GM18909 (cell line): ENCODE results near the gene IL1RAP.
"Not testable (repeated sequence)": the region's sequence is repeated elsewhere in the genome, so short reads cannot be mapped to it uniquely, and the experiment has no call there.

Experiments
- ATAC-seq: cut with Tn5 transposase; IDR thresholded peaks from one replicate; pipeline ENCODE4 v1.9.1; 2021; ENCODE audit warnings: mild to moderate bottlenecking; ENCODE audit not compliant: unreplicated experiment, poor library complexity

Gene IL1RAP, protein sequence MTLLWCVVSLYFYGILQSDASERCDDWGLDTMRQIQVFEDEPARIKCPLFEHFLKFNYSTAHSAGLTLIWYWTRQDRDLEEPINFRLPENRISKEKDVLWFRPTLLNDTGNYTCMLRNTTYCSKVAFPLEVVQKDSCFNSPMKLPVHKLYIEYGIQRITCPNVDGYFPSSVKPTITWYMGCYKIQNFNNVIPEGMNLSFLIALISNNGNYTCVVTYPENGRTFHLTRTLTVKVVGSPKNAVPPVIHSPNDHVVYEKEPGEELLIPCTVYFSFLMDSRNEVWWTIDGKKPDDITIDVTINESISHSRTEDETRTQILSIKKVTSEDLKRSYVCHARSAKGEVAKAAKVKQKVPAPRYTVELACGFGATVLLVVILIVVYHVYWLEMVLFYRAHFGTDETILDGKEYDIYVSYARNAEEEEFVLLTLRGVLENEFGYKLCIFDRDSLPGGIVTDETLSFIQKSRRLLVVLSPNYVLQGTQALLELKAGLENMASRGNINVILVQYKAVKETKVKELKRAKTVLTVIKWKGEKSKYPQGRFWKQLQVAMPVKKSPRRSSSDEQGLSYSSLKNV

DNA sequence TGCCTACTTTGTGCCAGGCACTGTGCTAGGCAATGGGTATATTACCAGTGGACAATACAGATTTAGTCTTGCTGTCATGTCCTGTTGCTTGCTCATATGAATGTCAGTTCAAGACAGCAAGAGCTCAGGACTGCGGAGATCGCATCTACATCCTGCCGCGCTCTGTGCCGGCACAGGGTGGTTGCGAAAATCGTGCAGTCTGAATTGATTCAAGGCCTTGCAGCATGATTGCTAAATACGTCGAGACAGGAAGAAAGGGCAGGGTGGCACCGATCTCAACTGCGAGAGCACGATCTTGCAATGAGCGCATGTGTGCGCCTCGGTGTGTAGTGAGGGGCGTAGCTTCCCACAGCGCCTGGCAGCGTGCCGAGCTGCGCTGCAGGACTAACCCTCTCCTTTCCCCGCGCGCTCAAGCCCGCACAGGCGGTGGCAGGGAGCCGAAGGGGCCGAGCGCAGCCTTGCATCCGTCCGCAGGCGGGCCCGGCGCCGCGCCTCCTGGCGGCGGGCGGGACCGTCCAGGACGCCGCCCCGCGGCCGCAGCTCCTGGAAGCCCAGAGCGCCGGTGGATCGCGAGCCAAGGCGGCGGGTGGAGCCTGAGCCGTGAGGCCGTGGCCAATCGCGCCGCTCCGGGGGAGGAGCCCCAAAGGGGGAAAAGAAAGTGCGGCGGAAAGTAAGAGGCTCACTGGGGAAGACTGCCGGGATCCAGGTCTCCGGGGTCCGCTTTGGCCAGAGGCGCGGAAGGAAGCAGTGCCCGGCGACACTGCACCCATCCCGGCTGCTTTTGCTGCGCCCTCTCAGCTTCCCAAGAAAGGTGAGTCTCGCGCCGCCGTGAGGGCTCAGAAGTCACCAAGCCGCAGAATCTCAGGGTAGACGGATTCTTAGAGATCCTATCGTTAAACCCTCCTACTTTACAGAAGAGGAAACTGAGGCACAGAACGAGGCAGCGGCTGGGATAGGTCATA, at the start of gene IL1RAP:
IL1RAP (plus strand) TSS at position 677 of the 962 bp plus-strand sequence. CDS start 50,205 bp downstream, outside the sequence.
- peak; percentile 98 for ATAC-seq

DNA sequence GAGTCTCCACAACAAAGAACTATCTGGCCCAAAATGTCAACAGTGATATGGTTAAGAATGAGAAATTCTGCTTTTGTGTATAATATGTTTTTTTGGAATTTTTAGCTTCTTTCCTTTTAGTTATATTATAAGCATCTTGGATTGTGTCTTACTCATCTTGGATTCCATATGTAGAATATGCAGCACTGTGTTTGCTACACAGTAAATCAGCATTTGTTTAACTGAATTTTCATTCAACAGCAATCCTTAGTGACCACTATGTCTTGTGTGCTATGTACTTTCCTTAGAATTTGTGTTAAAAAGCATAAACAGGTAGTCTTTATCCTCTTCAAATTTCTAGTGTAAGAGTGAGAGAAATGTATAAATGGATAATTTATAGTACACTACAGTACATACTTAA, 46.0 kb upstream of the IL1RAP start:
- ATAC-seq, result no peak

DNA sequence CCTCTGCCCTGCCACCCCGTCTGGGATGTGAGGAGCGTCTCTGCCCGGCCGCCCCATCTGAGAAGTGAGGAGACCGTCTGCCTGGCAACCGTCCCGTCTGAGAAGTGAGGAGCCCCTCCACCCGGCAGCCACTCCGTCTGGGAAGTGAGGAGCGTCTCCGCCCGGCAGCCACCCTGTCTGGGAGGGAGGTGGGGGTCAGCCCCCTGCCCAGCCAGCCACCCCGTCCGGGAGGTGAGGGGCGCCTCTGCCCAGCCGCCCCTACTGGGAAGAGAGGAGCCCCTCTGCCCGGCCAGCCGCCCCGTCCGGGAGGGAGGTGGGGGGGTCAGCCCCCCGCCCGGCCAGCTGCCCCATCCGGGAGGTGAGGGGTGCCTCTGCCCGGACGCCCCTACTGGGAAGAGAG, 40.6 kb upstream of the IL1RAP start:
- not testable (repeated sequence) for ATAC-seq

DNA sequence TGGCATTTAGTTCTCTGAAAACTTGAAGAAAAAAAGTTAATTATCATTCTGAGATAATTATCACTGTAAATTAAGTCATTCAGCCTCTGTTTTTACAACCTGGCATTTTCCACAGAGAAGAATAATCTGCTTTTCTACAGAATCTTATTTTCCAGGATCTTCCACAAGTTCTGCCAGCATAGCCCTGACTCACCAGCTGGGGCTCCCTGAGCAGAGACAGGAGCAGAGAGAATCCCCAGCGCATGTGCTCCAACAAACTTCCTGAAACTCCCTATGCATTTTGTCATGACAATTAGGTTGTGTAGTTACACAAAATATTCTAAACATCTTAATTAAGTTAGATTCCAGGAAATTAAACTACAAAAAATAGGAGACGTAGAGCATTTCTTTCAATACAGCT, 32.1 kb upstream of the IL1RAP start:
- ATAC-seq, result no peak

DNA sequence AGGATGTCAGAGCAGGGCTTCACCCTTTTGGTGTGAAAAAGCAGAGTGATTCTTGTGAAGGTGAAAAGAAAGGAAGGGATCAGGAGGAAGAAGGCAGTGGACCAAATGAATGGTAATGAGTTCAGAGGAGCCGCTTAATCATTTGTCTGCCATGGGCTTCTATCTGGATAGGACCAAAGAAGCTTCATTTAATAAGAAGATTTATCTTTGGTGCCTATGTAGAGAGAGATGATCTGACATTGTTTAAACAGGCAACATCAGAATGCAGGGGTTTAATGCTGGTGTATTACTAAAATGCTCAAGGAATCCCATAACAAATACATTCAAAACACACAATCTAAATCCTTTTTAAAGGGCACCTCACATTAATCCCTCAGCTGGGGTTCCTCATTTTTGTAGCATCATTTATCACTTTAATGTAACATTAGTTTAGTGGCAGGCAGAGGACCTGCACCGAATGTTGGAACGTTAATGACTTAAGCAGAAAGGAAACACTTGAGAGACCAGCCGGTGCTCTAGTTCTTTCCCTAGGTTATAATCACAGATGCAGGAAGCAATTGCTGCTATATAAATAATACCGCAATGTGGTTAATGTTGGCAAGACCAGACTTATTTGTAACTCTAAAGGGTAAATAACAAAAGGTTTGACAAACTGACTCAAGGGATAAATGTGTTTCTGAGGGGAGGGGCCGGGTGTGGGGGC, 27.9 kb upstream of the IL1RAP start:
- no peak for ATAC-seq

DNA sequence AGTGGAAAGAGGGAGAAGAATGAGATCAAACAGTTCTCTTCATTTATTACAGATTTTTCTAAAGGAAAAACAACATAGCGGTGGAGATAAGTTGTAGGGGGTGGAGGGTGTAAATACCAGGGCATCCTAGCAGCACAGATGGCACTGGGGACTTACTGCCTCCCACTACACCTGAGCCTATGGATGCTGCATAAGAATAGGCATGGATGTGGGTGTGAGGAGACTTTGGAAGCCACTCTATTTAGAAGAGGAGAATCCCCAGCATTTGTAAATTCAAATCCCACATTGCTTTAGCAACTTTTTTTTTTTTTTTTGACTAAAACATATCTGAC, 27.4 kb upstream of the IL1RAP start:
- ATAC-seq, result no peak

DNA sequence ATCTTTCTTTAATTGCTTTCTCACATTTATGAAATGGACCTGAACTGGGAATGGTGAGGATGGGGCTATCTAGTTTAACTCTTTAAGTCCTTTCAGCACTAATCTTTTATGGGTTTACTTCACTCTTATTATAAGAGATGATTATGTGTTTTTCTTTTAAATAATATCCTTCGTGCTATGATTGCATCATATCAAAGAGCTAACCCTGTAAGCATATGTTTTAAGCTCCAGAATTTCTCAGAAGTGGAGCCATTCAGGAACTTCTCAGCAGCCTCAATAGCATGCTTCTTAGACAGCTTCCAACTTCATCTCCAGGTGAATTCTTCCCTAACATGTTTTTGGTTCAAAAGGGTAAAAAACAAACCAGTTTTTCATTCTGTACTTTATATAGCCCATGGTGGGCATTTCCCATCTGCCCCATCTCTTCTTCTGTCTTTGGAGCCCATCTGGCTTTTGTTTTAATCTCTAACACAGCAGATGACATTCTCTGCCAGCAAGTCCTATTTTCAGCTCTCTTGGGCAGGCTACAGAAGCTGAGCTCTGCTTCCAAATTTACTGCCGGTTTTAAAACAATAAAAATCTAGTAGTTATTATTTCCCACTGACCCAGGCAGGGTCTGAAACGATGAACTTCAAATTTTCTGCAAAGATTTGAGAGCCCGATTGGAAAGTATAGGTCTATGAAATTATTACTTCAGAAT, 26.8 kb upstream of the IL1RAP start:
- no peak for ATAC-seq

DNA sequence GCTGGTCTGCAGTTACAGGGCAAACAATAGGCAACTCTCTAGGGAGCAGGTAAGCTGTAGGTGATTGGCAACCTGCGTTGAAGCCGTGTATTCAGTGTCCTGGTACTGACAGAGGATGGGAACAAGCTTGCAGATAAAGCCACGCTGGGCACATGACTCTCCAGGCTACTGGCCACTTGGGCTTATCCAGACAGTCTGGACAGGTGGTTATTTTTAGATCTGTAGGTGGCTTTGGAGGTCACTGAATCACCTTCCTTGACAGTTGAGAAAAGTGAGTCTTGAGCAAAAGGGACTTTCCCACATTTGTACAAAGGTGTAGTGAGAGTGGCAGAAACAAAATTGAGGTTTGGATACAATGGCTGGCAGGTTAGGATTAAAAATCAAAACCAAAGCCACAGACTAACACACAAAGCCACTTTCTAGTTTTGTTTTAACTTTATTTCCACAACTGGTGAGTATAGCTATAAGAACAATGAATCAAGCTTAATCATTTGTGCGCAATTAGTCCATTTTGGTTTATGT, 22.3 kb upstream of the IL1RAP start:
- no peak for ATAC-seq

DNA sequence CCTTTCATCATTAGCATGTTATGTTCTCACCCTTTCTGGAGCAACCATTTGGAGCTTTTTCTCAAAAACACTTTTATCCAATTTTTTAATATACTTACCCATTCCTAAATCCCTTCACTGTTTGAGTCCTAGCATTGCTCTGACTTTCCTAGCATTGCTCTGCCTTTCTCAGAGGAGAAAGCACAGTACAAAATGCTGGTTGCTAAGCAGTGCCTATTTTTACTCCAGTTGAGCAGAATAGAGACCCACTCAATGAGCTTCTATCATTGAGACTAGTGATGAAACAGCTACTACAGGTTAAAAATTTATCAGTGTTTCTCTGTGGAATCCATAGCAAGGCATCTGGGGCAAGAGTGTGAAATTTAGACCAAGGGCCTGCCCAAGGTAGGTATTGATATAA, 21.8 kb upstream of the IL1RAP start:
- no peak for ATAC-seq

DNA sequence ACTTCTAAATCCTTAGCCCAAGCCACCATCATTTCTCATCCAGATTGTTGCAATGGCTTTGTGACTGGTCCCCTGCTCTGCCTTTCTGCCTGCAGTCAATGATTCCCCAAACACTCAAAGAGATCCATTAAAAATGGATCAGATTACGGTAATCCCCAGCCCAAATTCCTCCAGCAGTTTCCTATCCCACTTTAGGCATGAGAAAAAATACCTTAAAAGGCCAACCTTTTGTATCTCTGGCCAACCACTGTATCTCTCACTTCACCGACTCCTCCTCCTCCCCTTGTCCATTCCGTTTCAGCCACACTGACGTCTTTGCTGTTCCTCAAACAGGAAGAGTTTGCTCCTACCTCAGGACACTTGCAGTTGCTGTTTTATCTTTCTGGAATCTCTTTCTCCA, 20.9 kb upstream of the IL1RAP start:
- ATAC-seq, result no peak

DNA sequence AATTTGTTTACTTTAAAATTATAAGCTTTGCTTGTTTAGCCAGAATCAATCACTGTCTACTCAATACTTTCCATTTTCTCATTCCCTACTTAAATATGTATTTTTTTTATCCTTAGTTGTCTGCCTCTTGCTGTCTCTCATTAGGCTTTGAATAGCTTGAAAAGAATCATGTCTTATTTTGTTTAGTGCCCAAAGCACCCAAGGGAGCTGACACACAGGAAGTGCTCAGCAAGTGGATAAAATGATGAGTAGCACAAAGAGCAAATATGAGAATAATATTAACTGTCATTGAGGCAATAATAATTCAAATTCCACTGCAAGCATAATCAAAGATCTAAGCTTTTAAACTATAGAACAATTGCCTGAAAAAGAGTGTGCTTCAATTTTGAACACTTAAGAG, 19.0 kb upstream of the IL1RAP start:
- no peak for ATAC-seq

DNA sequence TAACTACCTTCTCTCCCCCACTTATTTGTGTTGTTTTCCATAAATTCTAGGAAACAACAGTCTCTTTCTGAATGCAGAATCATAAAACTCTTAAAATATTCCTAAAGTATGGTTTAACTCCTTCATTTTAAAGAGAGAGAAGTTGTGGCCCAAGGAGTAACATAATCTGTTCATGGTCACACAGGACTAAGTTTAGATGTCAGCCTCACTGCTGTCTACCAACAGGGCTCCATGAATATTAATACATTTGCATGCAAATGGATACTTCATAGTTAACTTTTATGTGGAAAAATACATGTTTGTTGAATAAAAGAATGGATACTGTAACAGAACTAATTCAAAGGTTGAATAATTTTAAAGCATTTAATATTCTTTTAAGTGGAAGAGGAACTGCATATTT, 18.5 kb upstream of the IL1RAP start:
- ATAC-seq, result no peak

DNA sequence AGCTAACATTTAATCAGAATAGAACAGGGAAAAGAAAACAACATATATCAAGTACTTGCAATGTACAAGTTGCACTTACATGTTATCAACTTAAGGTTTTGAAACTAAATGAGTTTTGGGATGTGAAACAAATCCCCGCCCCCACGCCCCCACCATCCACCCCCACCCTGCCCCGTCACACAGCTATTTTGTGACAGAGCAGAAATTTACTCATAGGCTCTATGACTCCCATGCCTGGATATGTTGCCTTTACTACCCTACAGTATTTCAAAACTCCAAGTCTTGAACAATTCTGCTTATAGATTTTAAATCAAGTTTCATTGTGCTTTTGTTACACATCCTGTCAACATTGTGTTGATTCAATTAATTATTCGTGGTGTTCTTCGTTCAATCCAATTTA, 18.1 kb upstream of the IL1RAP start:
- no peak for ATAC-seq

DNA sequence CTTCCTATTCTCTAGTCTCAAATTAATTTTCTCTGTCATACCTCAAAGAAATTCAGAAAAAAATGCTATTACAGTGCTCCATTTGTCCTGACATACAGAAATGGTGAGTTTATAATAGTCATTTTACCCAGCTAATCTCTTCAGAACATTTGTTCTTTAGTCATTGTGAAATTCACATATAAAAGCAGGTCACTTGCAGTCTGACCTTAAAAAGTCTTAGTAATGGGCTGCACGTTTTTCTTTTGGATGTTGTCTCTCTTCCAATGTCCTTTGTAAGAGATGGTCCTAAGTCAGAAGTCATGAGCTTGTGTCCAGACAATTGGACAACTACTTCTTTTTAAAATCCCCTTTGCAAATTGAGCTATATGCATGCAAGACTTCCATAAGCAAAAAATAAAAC, 17.0 kb upstream of the IL1RAP start:
- ATAC-seq, result no peak

DNA sequence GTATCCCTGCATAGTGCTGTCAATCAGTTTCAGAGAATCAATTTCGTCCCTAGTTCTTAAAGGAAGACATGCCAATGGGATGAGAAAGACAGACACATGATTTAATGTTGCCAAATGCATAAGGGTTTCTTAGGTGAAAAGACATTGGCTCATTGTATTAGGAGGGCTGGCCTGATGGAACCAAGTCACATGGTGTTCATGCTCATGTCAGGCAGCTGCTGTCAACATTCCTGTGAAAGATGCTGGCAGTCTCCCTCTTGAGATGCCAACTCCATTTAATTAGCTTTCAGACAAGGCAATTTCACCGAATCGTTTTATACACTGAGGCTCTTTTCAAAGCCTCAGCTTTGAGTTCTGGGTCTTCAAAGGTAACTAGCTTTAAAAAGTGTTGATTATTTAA, 16.1 kb upstream of the IL1RAP start:
- ATAC-seq, result no peak

DNA sequence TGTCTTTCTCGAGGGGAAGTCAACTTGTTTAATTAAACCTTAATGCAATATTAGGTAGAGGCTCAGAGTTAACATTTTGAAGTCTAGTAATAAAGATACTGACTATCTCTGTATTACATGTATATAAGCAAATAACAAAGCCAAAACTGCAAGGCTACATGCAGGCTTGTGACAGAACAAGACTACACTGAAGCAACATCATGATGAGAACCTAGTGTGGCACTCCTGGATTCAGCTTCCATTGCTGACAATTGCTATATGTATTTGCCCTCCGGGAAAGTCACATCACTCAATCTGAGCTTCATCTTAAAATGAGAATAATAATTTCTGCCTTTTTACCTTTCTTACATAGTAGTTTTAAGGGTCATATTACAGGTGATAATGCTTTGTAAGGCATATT, 15.6 kb upstream of the IL1RAP start:
- no peak for ATAC-seq

DNA sequence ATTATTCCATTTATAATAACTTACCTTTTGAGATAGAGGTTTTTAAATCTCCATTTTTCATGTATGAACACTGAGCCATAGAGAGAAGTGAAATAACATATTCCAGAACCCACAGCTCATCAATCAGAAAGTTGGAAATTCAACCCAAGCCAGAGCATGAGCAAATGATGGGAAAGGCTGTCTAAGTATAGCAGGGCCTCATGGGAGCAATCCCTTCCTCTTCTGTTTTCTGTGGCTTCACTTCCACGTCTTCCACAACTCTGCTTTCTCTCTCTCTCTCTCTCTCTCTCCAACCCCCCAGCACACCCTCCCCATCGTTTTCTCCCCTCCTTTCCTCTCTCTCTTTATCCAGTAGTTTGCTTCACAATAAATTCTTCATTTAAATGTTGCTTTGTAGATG, 14.8 kb upstream of the IL1RAP start:
- ATAC-seq, result no peak

DNA sequence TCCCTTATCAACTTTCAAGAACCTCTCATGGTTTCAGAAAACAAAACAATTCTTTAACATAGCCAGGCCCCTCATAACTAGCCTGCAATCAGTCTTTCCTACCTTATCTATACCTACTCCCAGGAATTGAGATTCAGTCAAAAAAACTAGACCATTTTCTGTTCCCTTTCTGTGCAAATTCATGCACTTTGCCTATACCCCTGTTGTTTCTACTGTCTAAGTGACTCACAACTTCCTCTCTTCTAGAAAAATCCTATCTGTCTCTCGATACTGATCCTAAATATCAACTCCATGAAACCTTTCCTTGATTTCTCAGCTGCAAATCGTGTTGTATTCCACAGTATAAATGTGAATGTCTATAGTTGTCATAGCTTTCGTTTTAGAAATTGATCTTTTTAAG, 10.9 kb upstream of the IL1RAP start:
- no peak for ATAC-seq

DNA sequence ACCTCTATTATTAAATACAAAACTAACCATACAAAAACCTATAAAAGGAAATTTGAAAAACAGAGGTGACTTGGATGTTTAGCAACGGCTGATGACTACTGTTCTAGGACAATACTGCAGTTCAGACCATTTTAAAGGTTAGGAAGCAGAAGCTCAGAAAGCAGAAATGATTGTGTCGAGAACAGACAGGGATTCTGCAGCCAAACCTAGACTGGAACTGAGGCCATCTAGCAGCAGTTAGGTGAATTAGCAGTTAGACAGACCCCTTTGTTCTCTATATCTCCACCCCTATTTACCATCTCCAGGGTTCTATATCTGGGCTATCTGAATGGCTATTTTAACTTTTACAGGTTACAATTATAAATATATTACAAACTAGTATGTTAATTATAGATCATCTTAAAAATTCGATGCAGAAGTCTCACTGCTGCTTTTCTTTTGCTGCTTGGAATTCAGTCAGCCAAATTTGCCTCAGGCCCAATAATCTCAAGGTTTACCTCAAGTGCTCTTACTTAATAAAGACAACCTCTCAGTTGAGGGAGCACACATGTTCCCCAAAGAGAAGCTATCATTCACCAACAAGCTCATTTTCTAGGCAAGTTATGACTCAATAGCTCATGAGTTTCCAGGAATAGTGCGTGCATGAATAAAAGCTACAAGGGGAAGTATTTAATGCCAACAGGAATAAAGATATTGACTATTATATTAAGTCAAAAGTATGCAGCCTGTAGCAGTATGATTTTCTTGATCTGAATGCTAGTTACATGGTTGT, 9.3 kb upstream of the IL1RAP start:
- no peak for ATAC-seq
